NCI-H2196 (cell line): ENCODE measurements around the gene PRUNE2.

Experiments used
- DNase-seq: peaks from one replicate; lab custom pipeline; 2025; ENCODE audit not compliant: unreplicated experiment; lab: John Stamatoyannopoulos, UW

The PRUNE2 gene

GRCh38 chr9:76737154-76737902 lies 168.6 kb downstream of the PRUNE2 start:
- no peak for DNase-seq

GRCh38 chr9:76734716-76735115 lies 171.2 kb downstream of the PRUNE2 start:
- no peak for DNase-seq

- DNase-seq = no peak
These were observed 172.8 kb downstream of the PRUNE2 start for GRCh38 chr9:76733096-76733495.

- no peak for DNase-seq
These were observed 173.5 kb downstream of the PRUNE2 start for GRCh38 chr9:76732341-76732958.

GRCh38 chr9:76730801-76731200 lies 175.1 kb downstream of the PRUNE2 start:
- DNase-seq = no peak

- DNase-seq = peak; percentile 14
These were observed 175.8 kb downstream of the PRUNE2 start for GRCh38 chr9:76729980-76730737.

GRCh38 chr9:76729116-76729515 lies 176.8 kb downstream of the PRUNE2 start:
- DNase-seq = no peak

GRCh38 chr9:76725885-76726284 lies 180.0 kb downstream of the PRUNE2 start:
- no peak for DNase-seq

GRCh38 chr9:76725011-76725546 lies 180.8 kb downstream of the PRUNE2 start:
- no peak for DNase-seq

- DNase-seq = no peak
These were observed 185.7 kb downstream of the PRUNE2 start for GRCh38 chr9:76720245-76720644.

- DNase-seq = no peak
These were observed 187.7 kb downstream of the PRUNE2 start for GRCh38 chr9:76718166-76718565.

- no peak for DNase-seq
These were observed 188.3 kb downstream of the PRUNE2 start for GRCh38 chr9:76717613-76718012.

GRCh38 chr9:76717176-76717575 lies 188.7 kb downstream of the PRUNE2 start:
- peak; percentile 10 for DNase-seq

GRCh38 chr9:76716085-76716672 lies 189.7 kb downstream of the PRUNE2 start:
- peak; percentile 45 for DNase-seq

- no peak for DNase-seq
These were observed 192.5 kb downstream of the PRUNE2 start for GRCh38 chr9:76713381-76713780.

- no peak for DNase-seq
These were observed 196.9 kb downstream of the PRUNE2 start for GRCh38 chr9:76709020-76709419.

- no peak for DNase-seq
These were observed 198.4 kb downstream of the PRUNE2 start for GRCh38 chr9:76707510-76707909.

GRCh38 chr9:76704593-76705204 lies 201.2 kb downstream of the PRUNE2 start:
- peak; percentile 80 for DNase-seq

- no peak for DNase-seq
These were observed 202.6 kb downstream of the PRUNE2 start for GRCh38 chr9:76703270-76703669.

- no peak for DNase-seq
These were observed 204.4 kb downstream of the PRUNE2 start for GRCh38 chr9:76701441-76702039.
